RWPE2 (cell line): ENCODE data around the gene MAP3K2.

Experiments
- ATAC-seq: fragments of 200-7000 bp; cut with Tn5 transposase; 3 replicates; pipeline ENCODE4 v1.9.1; 2021; ENCODE audit warnings: low read depth
- DNase-seq: peaks from one replicate; pipeline ENCODE4 v3.0.0-alpha.2; 2020; ENCODE audit warnings: low spot score
- H3K27ac ChIP-seq: fragments of 450-650 bp; 2 replicates; pipeline ENCODE4 v1.5.1; 2017; ENCODE audit warnings: mild to moderate bottlenecking; ENCODE audit not compliant: poor library complexity, severe bottlenecking
- H3K27me3 ChIP-seq: fragments of 250-450 bp; sonication (Bioruptor Pico); 2 replicates; pipeline ENCODE4 v1.5.1; 2021; ENCODE audit warnings: mild to moderate bottlenecking, moderate library complexity; ENCODE audit not compliant: insufficient read depth, poor library complexity, severe bottlenecking
- H3K36me3 ChIP-seq: fragments of 250-450 bp; sonication (Bioruptor Pico); 2 replicates; pipeline ENCODE4 v1.5.1; 2020; ENCODE audit warnings: low read depth, mild to moderate bottlenecking, moderate library complexity
- H3K4me1 ChIP-seq: fragments of 250-450 bp; sonication (Bioruptor Pico); 2 replicates; pipeline ENCODE4 v1.5.1; 2021; ENCODE audit warnings: mild to moderate bottlenecking, moderate library complexity; ENCODE audit not compliant: insufficient read depth, poor library complexity, severe bottlenecking
- H3K4me3 ChIP-seq: fragments of 250-450 bp; sonication (Bioruptor Pico); 2 replicates; pipeline ENCODE4 v1.5.1; 2021; ENCODE audit warnings: mild to moderate bottlenecking, moderate library complexity; ENCODE audit not compliant: severe bottlenecking
- H3K9me3 ChIP-seq: fragments of 250-450 bp; sonication (Bioruptor Pico); 2 replicates; pipeline ENCODE4 v1.5.1; 2021; ENCODE audit warnings: mild to moderate bottlenecking, moderate library complexity; ENCODE audit not compliant: severe bottlenecking
- TF ChIP-seq, protein P1 (sequence below): fragments of 450-650 bp; IDR thresholded peaks from one replicate; pipeline ENCODE4 v1.5.1; 2017; ENCODE audit warnings: mild to moderate bottlenecking, moderate library complexity; ENCODE audit not compliant: poor library complexity, severe bottlenecking

Gene MAP3K2

DNA sequence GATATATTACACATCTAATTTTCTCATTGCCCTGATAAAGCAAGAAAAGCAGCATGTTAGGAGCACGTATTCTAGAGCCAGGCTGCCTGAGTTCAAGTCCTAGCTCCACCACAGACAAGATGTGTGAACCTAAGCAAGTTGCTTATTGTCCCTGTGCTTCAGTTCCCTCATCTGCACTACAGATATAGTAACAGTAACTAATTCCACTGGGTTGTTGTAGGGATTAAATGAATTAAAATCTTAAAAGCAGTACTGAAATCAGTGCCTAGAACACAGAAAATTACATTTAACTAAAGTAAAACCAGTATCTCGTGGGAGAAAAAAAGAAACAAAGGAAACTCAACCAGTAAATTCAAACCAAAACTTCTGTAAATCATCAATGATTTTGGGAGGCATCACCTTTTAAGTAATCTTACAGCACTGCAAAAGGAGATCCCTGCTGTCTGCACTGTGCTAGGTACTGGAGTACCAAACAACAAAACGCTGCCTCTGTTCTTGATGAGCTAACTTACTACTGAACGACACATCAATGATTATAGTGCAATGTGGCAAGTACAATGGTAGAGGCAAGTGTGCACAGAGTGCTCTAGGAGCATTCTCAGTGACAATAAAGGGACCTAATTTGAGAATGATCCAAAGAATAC, 7.9 kb downstream of the MAP3K2 start:
- Histone ChIP-seq H3K36me3 (no peaks in the 10 kb centered on the region), H3K27ac (no peak overlapping the region), H3K27me3 (no peaks in the 10 kb centered on the region), H3K9me3 (no peaks in the 10 kb centered on the region), H3K4me3 (no peak overlapping the region), H3K4me1 (peaks cover 11% of the 10 kb centered on the region)
- TF ChIP-seq, protein P1, sequence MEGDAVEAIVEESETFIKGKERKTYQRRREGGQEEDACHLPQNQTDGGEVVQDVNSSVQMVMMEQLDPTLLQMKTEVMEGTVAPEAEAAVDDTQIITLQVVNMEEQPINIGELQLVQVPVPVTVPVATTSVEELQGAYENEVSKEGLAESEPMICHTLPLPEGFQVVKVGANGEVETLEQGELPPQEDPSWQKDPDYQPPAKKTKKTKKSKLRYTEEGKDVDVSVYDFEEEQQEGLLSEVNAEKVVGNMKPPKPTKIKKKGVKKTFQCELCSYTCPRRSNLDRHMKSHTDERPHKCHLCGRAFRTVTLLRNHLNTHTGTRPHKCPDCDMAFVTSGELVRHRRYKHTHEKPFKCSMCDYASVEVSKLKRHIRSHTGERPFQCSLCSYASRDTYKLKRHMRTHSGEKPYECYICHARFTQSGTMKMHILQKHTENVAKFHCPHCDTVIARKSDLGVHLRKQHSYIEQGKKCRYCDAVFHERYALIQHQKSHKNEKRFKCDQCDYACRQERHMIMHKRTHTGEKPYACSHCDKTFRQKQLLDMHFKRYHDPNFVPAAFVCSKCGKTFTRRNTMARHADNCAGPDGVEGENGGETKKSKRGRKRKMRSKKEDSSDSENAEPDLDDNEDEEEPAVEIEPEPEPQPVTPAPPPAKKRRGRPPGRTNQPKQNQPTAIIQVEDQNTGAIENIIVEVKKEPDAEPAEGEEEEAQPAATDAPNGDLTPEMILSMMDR, result no peak
- no peak for ATAC-seq
- no peak for DNase-seq

DNA sequence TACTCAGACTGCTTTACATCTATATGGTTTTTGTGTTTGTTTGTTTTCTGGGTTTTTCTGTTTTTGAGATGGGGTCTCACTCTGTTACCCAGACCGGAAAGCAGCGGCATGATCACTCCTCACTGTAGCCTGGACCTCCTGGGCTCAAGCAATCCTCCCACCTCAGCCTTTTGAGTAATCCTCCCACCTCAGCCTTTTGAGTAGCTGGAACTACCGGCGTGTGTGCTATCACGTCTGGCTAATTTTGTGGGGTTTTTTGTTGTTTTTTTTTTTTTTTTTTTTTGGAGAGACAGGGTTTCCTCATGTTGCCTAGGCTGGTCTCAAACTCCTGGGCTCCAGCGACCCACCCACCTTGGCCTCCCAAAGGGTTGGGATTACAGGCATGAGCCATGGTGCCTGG, 9.1 kb downstream of the MAP3K2 start:
- ATAC-seq, result no peak
- no peaks in the 10 kb centered on the region for H3K9me3 ChIP-seq
- H3K4me3 ChIP-seq, result no peak overlapping the region
- H3K36me3 ChIP-seq, result no peaks in the 10 kb centered on the region
- peaks cover 11% of the 10 kb centered on the region for H3K4me1 ChIP-seq
- TF ChIP-seq, protein P1, result no peak
- no peaks in the 10 kb centered on the region for H3K27me3 ChIP-seq
- DNase-seq, result no peak
- no peak overlapping the region for H3K27ac ChIP-seq

DNA sequence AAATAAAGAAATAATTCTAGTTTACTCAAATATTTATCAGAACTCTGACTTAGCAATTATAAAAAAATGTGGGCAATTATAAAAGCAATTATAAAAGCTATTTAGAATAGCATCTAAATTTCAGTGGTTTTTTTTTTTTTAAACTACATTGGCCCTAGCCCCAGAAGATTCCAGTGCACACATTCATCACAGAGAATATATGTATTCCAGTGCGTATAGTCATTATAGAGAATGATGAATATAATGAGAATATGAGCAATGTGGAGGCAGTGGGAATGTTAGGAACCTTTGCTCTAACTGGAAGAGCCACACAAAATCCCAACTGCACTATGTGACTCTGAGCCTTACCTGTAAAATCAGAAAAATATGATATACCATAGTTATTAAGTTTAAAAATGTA, 10.5 kb downstream of the MAP3K2 start:
- peaks cover 5% of the 10 kb centered on the region for H3K9me3 ChIP-seq
- H3K27ac ChIP-seq, result no peak overlapping the region
- TF ChIP-seq, protein P1, result no peak
- H3K36me3 ChIP-seq, result no peaks in the 10 kb centered on the region
- DNase-seq, result no peak
- H3K27me3 ChIP-seq, result no peaks in the 10 kb centered on the region
- no peak overlapping the region for H3K4me3 ChIP-seq
- H3K4me1 ChIP-seq, result peaks cover 8% of the 10 kb centered on the region
- no peak for ATAC-seq

DNA sequence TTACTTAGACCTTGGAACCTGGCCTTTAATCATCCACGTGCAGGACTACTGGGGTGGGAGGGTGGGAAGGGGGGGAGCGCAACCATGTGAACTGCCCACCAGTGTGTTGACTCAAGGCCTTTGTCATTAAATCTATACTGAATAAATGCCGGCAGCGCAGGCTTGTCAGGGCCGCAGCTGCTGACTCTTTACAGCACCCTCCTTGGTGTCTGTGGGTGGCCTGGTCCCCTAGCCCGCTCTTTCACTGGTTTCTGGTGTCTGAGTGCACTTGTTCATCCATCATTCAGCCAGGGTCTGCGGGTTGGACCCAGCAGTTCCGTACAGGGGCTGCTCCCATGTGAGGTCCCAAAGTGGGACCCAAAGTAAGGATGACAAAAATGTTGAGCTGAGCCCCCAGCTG, 11.5 kb downstream of the MAP3K2 start:
- peaks cover 5% of the 10 kb centered on the region for H3K9me3 ChIP-seq
- TF ChIP-seq, protein P1, result no peak

DNA sequence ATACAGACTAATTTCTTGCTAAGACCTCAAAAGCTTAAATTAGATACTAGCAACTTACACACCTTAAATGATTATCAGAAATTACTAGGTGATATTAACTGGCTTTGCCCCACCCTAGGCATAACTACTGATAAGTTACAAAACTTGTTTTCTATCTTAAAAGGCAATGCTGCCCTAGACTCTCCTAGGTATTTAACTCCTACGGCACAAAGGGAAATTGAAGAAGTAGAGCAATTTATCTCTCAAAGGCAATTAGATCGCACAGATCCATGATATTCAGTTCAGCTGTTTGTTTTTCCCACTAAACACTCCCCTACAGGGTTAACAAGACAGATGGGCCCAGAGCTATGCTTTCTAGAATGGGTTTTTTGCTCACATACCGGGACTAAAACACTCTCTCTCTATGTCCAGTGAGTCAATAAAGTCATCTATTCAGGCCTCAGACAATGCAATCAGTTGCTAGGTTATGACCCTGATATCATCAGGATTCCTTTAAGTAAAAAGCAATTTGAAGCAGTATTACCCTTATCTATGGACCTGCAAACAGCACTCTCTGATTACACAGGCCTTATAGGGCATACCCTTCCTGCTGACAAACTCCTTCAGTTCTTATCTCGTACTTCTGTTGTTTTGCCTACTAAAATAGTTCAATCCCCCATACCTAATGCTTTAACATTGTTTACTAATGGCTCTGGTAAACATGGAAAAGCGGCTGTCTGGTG, 14.3 kb downstream of the MAP3K2 start:
- no peak overlapping the region for H3K4me3 ChIP-seq
- no peaks in the 10 kb centered on the region for H3K27me3 ChIP-seq
- peaks cover 5% of the 10 kb centered on the region for H3K4me1 ChIP-seq
- ATAC-seq (no peak), DNase-seq (no peak)
- TF ChIP-seq, protein P1, result no peak
- no peaks in the 10 kb centered on the region for H3K36me3 ChIP-seq
- H3K9me3 ChIP-seq, result peaks cover 5% of the 10 kb centered on the region
- no peak overlapping the region for H3K27ac ChIP-seq

More for the DNA sequence above, 11.5 kb downstream of the MAP3K2 start:
- Histone ChIP-seq H3K4me3 (no peak overlapping the region), H3K27ac (no peak overlapping the region), H3K36me3 (no peaks in the 10 kb centered on the region), H3K27me3 (no peaks in the 10 kb centered on the region), H3K4me1 (no peaks in the 10 kb centered on the region)
- ATAC-seq, result no peak
- DNase-seq, result no peak
